Esophagus squamous epithelium (tissue), 4 donors: ENCODE measurements around the gene STRADA.
A peak's percentile ranks its signal among the peaks of the same experiment; 100 is the strongest.

Experiments
- POLR2A ChIP-seq, 4 donors: fragments of 450-650 bp; IDR thresholded peaks; one replicate each; pipeline ENCODE4 v1.6.1; 2017; ENCODE audit warnings: antibody characterized with exemption in 4 of 4, mild to moderate bottlenecking in 4 of 4, moderate library complexity in 3 of 4
- TF ChIP-seq, protein P1 (sequence below), 6 experiments: fragments of 450-650 bp in 4 of 6; fragments of 200-600 bp in 2 of 6; sonication (generic) in 2 of 6; IDR thresholded peaks; one replicate each; pipeline ENCODE4 v1.5.1; 2016 to 2019; ENCODE audit warnings: antibody characterized with exemption in 6 of 6, mild to moderate bottlenecking in 4 of 6, moderate library complexity in 4 of 6

GRCh38 chr17:63700528-63701455, 40.8 kb downstream of the STRADA start:
- no peak for TF ChIP-seq POLR2A (IDR thresholded peaks at IDR 0.05)
- TF ChIP-seq, protein P1, sequence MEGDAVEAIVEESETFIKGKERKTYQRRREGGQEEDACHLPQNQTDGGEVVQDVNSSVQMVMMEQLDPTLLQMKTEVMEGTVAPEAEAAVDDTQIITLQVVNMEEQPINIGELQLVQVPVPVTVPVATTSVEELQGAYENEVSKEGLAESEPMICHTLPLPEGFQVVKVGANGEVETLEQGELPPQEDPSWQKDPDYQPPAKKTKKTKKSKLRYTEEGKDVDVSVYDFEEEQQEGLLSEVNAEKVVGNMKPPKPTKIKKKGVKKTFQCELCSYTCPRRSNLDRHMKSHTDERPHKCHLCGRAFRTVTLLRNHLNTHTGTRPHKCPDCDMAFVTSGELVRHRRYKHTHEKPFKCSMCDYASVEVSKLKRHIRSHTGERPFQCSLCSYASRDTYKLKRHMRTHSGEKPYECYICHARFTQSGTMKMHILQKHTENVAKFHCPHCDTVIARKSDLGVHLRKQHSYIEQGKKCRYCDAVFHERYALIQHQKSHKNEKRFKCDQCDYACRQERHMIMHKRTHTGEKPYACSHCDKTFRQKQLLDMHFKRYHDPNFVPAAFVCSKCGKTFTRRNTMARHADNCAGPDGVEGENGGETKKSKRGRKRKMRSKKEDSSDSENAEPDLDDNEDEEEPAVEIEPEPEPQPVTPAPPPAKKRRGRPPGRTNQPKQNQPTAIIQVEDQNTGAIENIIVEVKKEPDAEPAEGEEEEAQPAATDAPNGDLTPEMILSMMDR (IDR thresholded peaks at IDR 0.05), result peak in 1 of 6 experiments; percentile 4
